ENCODE results near the gene MYL7. TPM values are rescaled to one million over a fixed set of nuclear protein-coding genes. Genes with fewer than 3 reads are reported as not detected.

MYL7 gene
- total and polyA plus RNA-seq, 9 donors = 0.35 to 2.0 (median 1.5) TPM; not detected in 3

- TF ChIP-seq CTCF (IDR thresholded peaks at IDR 0.05) = no peak
- TF ChIP-seq EP300 (IDR thresholded peaks at IDR 0.05) = no peak
- no peak for TF ChIP-seq POLR2A (IDR thresholded peaks at IDR 0.05)
- Histone ChIP-seq H3K36me3 (no peaks in the 10 kb centered on the region), H3K4me1 (ENCODE audit: insufficient read depth) (no peaks in the 10 kb centered on the region), H3K4me3 (no peak overlapping the region), H3K27me3 (no peaks in the 10 kb centered on the region), H3K9me3 (no peaks in the 10 kb centered on the region), H3K27ac (no peak overlapping the region)
- 76 to 83% (median 77%) methylated on average over 23 to 25 of the region's 25 CpGs for WGBS, 3 donors
- intact Hi-C loops (cut with DNase I) = no loop called here
- DNase-seq = peak in 1 of 5 donors; percentile 37
Measured at GRCh38 chr7:44116789-44117666, 24.1 kb downstream of the MYL7 start.

GRCh38 chr7:44116087-44116788, 24.9 kb downstream of the MYL7 start:
- H3K27me3 ChIP-seq = no peaks in the 10 kb centered on the region
- no peak for DNase-seq
- intact Hi-C loops (cut with DNase I) = no loop called here
- TF ChIP-seq CTCF (IDR thresholded peaks at IDR 0.05) (no peak), POLR2A (IDR thresholded peaks at IDR 0.05) (no peak), EP300 (IDR thresholded peaks at IDR 0.05) (no peak)
- no peak overlapping the region for H3K27ac ChIP-seq
- H3K36me3 ChIP-seq = no peaks in the 10 kb centered on the region
- 75 to 82% (median 76%) methylated on average over 17 of the region's 17 CpGs for WGBS, 3 donors
- H3K4me1 ChIP-seq (ENCODE audit: insufficient read depth) = no peaks in the 10 kb centered on the region
- no peaks in the 10 kb centered on the region for H3K9me3 ChIP-seq
- H3K4me3 ChIP-seq = no peak overlapping the region

- Histone ChIP-seq H3K9me3 (no peaks in the 10 kb centered on the region), H3K36me3 (no peaks in the 10 kb centered on the region), H3K27me3 (no peaks in the 10 kb centered on the region), H3K4me1 (ENCODE audit: insufficient read depth) (no peaks in the 10 kb centered on the region), H3K27ac (no peak overlapping the region), H3K4me3 (no peak overlapping the region)
- TF ChIP-seq EP300 (IDR thresholded peaks at IDR 0.05) (no peak), POLR2A (IDR thresholded peaks at IDR 0.05) (no peak), CTCF (IDR thresholded peaks at IDR 0.05) (no peak)
- 62 to 73% (median 63%) methylated on average over 12 of the region's 12 CpGs for WGBS, 3 donors
- intact Hi-C loops (cut with DNase I) = no loop called here
- DNase-seq = peak in 1 of 5 donors; percentile 39
Measured at GRCh38 chr7:44114586-44115310, 26.4 kb downstream of the MYL7 start.

- no peak for DNase-seq
- H3K36me3 ChIP-seq = no peaks in the 10 kb centered on the region
- intact Hi-C loops (cut with DNase I) = no loop called here
- no peaks in the 10 kb centered on the region for H3K27me3 ChIP-seq
- TF ChIP-seq POLR2A (IDR thresholded peaks at IDR 0.05) = no peak
- no peak for TF ChIP-seq EP300 (IDR thresholded peaks at IDR 0.05)
- TF ChIP-seq CTCF (IDR thresholded peaks at IDR 0.05) = no peak
- no peaks in the 10 kb centered on the region for H3K9me3 ChIP-seq
- WGBS, 3 donors = 79 to 85% (median 84%) methylated on average over 24 of the region's 24 CpGs
- no peak overlapping the region for H3K4me3 ChIP-seq
- H3K4me1 ChIP-seq (ENCODE audit: insufficient read depth) = no peaks in the 10 kb centered on the region
- H3K27ac ChIP-seq = no peak overlapping the region
Measured at GRCh38 chr7:44113764-44114354, 27.3 kb downstream of the MYL7 start.
